Mesothelial cell of epicardium (in vitro differentiated cells): ENCODE data around the gene DOCK2. TPM values are rescaled to one million over a fixed set of nuclear protein-coding genes. Genes with fewer than 3 reads are reported as not detected.
"Not testable (repeated sequence)": the region's sequence is repeated elsewhere in the genome, so short reads cannot be mapped to it uniquely, and the experiment has no call there.

Experiments
- DNase-seq, 2 experiments: peaks; one replicate each; pipeline ENCODE4 v3.0.0; 2021; ENCODE audit warnings: low spot score in 2 of 2; ENCODE audit not compliant: unreplicated experiment in 2 of 2
- H3K27ac Mint-ChIP-seq: 2 replicates; pipeline ENCODE4 v1.8.0; 2021; ENCODE audit warnings: mixed read lengths
- H3K27me3 Mint-ChIP-seq: 2 replicates; pipeline ENCODE4 v1.8.0; 2021; ENCODE audit warnings: low read depth, mixed read lengths
- H3K36me3 Mint-ChIP-seq: 2 replicates; pipeline ENCODE4 v1.8.0; 2021; ENCODE audit warnings: mixed read lengths
- H3K4me1 Mint-ChIP-seq: 2 replicates; pipeline ENCODE4 v1.8.0; 2021; ENCODE audit warnings: mixed read lengths
- H3K4me3 Mint-ChIP-seq: 2 replicates; pipeline ENCODE4 v1.8.0; 2021; ENCODE audit warnings: mild to moderate bottlenecking, moderate library complexity, mixed read lengths
- H3K9me3 Mint-ChIP-seq: 2 replicates; pipeline ENCODE4 v1.8.0; 2021; ENCODE audit warnings: mixed read lengths
- CTCF ChIP-seq: fragments of 200-600 bp; sonication (generic); IDR thresholded peaks from one replicate; pipeline ENCODE4 v1.5.0; 2021; ENCODE audit warnings: antibody characterized with exemption; ENCODE audit not compliant: unreplicated experiment
- total RNA-seq: library from RNA; stranded (reverse); gene quantifications from 3 replicates; pipeline ENCODE4 v1.2.1, GENCODE V29; 2021

DOCK2 gene
- total RNA-seq, 1 donor from 2014 or later = 0.25 TPM

- peaks cover 67% of the 10 kb centered on the region for H3K27me3 Mint-ChIP-seq
- no peak for DNase-seq
- no peak for TF ChIP-seq CTCF
- H3K27ac Mint-ChIP-seq = no peak overlapping the region
- H3K4me3 Mint-ChIP-seq = no peak overlapping the region
- H3K9me3 Mint-ChIP-seq = peaks cover 3% of the 10 kb centered on the region
- H3K36me3 Mint-ChIP-seq = no peaks in the 10 kb centered on the region
- H3K4me1 Mint-ChIP-seq = no peaks in the 10 kb centered on the region
Measured at GRCh38 chr5:169721771-169722170, 84.7 kb downstream of the DOCK2 start.

- Mint-ChIP-seq H3K27ac (no peak overlapping the region), H3K9me3 (peaks cover 3% of the 10 kb centered on the region), H3K27me3 (peaks cover 67% of the 10 kb centered on the region), H3K4me3 (no peak overlapping the region), H3K36me3 (no peaks in the 10 kb centered on the region), H3K4me1 (no peaks in the 10 kb centered on the region)
- no peak for TF ChIP-seq CTCF
- DNase-seq = no peak
Measured at GRCh38 chr5:169723103-169723831, 86.2 kb downstream of the DOCK2 start.

- DNase-seq = no peak
- no peaks in the 10 kb centered on the region for H3K4me1 Mint-ChIP-seq
Measured at GRCh38 chr5:169724303-169725087, 87.4 kb downstream of the DOCK2 start.

GRCh38 chr5:169725665-169726064 lies 88.6 kb downstream of the DOCK2 start:
- not testable (repeated sequence) for H3K27ac Mint-ChIP-seq, H3K4me3 Mint-ChIP-seq, DNase-seq, H3K9me3 Mint-ChIP-seq, H3K36me3 Mint-ChIP-seq, H3K4me1 Mint-ChIP-seq
- H3K27me3 Mint-ChIP-seq = peaks cover 71% of the 10 kb centered on the region

More at GRCh38 chr5:169724303-169725087, 87.4 kb downstream of the DOCK2 start:
- Mint-ChIP-seq H3K4me3 (no peak overlapping the region), H3K27me3 (peaks cover 73% of the 10 kb centered on the region), H3K36me3 (no peaks in the 10 kb centered on the region), H3K27ac (no peak overlapping the region), H3K9me3 (peaks cover 3% of the 10 kb centered on the region)
- TF ChIP-seq CTCF = no peak

GRCh38 chr5:169728418-169728817 lies 91.3 kb downstream of the DOCK2 start:
- no peaks in the 10 kb centered on the region for H3K4me1 Mint-ChIP-seq
- H3K27ac Mint-ChIP-seq = no peak overlapping the region
- no peak for TF ChIP-seq CTCF
- DNase-seq = no peak
- no peaks in the 10 kb centered on the region for H3K9me3 Mint-ChIP-seq
- peaks cover 64% of the 10 kb centered on the region for H3K27me3 Mint-ChIP-seq
- H3K4me3 Mint-ChIP-seq = no peak overlapping the region
- H3K36me3 Mint-ChIP-seq = no peaks in the 10 kb centered on the region

- peaks cover 62% of the 10 kb centered on the region for H3K27me3 Mint-ChIP-seq
- no peaks in the 10 kb centered on the region for H3K9me3 Mint-ChIP-seq
- H3K4me1 Mint-ChIP-seq = no peaks in the 10 kb centered on the region
- no peaks in the 10 kb centered on the region for H3K36me3 Mint-ChIP-seq
- no peak for DNase-seq
- no peak for TF ChIP-seq CTCF
- H3K27ac Mint-ChIP-seq = no peak overlapping the region
- H3K4me3 Mint-ChIP-seq = no peak overlapping the region
Measured at GRCh38 chr5:169731221-169731620, 94.1 kb downstream of the DOCK2 start.
